Pancreas (tissue), 10 donors: Measurements from ENCODE around the gene LHFPL2. TPM values are rescaled to one million over a fixed set of nuclear protein-coding genes. Genes with fewer than 3 reads are reported as not detected.
A peak's percentile ranks its signal among the peaks of the same experiment; 100 is the strongest.

Source experiments
- ATAC-seq, 4 donors: fragments of 200-7000 bp; cut with Tn5 transposase; one replicate each; pipeline versions ENCODE4 v1.8.0 to v1.9.1; 2020; ENCODE audit warnings: mild to moderate bottlenecking in 4 of 4, moderate library complexity in 4 of 4
- DNase-seq, 6 donors: peaks; one replicate each; pipeline ENCODE4 v3.0.0-alpha.2; 2020
- FAIRE-seq: peaks from 2 replicates; lab custom pipeline; 2012; peaks lifted over from hg19 to GRCh38; lab: Jason Lieb, UNC
- H3K27ac ChIP-seq, 4 donors: fragments of 200-600 bp; sonication (generic); 1 replicate in 3 of 4; 2 replicates in 1 of 4; pipeline versions ENCODE4 v1.5.0 to v1.8.0; 2020
- H3K27me3 ChIP-seq, 4 donors: fragments of 200-600 bp; one replicate each; pipeline ENCODE4 v1.8.0; 2021
- H3K36me3 ChIP-seq, 3 donors: fragments of 200-600 bp; sonication (generic) in 1 of 3; one replicate each; pipeline versions ENCODE4 v1.5.0 to v1.8.0; 2020 to 2021
- H3K4me1 ChIP-seq, 3 donors: fragments of 200-600 bp; one replicate each; pipeline ENCODE4 v1.8.0; 2021
- H3K4me3 ChIP-seq, 4 donors: fragments of 200-600 bp; sonication (generic) in 2 of 4; one replicate each; pipeline versions ENCODE4 v1.5.0 to v1.8.0; 2020 to 2021
- H3K9me3 ChIP-seq, 4 donors: fragments of 200-600 bp; one replicate each; pipeline ENCODE4 v1.8.0; 2021
- WGBS, 2 donors: extraction: QIAGEN DNeasy Blood & Tissue Kit; methylation state at CpG; one replicate each; pipeline ENCODE4 v1.1.7; 2013; 5-methylcytosine and 5-hydroxymethylcytosine counted together
- intact Hi-C, 3 donors: fragments of 100-400 bp; cut with DNase I; formaldehyde crosslinking; loops; one replicate each; pipeline versions ENCODE4 v1.11.1 to v1.14.2; 2022
- polyA plus RNA-seq, 2 donors: library from polyadenylated mRNA; stranded (reverse); fragments of 200-250 nt; gene quantifications; one replicate each; pipeline ENCODE4 v1.2.3, GENCODE V29; 2013
- total RNA-seq, 6 donors: library from RNA; stranded (reverse); fragmentation: NEBNext Ultra II Directional in 4 of 6; extraction: Animal tissue kit (Norgen Biotek cat#: 25700) in 4 of 6; gene quantifications; one replicate each; pipeline versions ENCODE4 v1.2.1 to v1.2.4, GENCODE V29; 2021 to 2023
- TF ChIP-seq, protein P1 (sequence below), 4 donors: fragments of 200-600 bp; sonication (generic) in 3 of 4; IDR thresholded peaks; one replicate each; pipeline versions ENCODE4 v1.5.0 to v1.8.0; 2021; ENCODE audit warnings: antibody characterized with exemption in 4 of 4
- donor health status: healthy with polysubstance abuse.
- donor health status: DM: no; HTN: no; CAD: no; lungs with moderate emphysema.
- donor health status: DM: no; HTN: no; CAD: no.
- donor health status: control.
- donor health status: control.
- donor health status: Bipolar disorder and iron deficiency.
- donor health status: DM: yes; HTN: yes; CAD: no.
- donor health status: DM: no; HTN: no; CAD: no.
- donor health status: DM: no; HTN: no; CAD: no.
- donor health status: DM: yes; HTN: yes; CAD: no.

The LHFPL2 gene
- total and polyA plus RNA-seq, 8 donors = 4.0 to 28.4 (median 13.0) TPM

DNA sequence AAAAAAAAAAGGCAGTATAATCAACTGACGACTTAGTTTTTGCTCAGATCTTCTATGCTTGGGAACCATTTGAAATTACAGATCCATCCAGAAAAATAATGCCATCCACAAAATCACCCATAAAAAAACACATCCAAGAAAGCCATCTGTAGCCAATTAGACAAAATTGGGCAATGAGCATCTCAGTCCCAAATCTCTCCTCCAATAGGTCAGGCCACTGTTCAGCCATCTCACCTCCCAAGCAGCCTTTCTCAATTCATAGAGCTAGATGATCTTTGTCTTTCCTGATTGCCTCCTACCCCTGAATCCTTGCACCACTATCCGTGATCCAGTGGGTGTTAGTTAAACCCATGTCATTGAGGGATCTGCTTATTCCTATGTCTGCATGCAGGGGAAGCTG lies 148.5 kb downstream of the LHFPL2 start:
- intact Hi-C loops = no loop called here
- no peaks in the 10 kb centered on the region for H3K9me3 ChIP-seq
- no peak for ATAC-seq
- H3K36me3 ChIP-seq = no peaks in the 10 kb centered on the region
- no peak for DNase-seq
- peaks cover 6 to 26% (median 7%) of the 10 kb centered on the region in 3 donors for H3K4me1 ChIP-seq
- H3K27ac ChIP-seq = no peak overlapping the region
- no peaks in the 10 kb centered on the region for H3K27me3 ChIP-seq
- no peak overlapping the region for H3K4me3 ChIP-seq
- 83 to 92% methylated on average over 2 of the region's 2 CpGs for WGBS, 2 donors
- TF ChIP-seq, protein P1, sequence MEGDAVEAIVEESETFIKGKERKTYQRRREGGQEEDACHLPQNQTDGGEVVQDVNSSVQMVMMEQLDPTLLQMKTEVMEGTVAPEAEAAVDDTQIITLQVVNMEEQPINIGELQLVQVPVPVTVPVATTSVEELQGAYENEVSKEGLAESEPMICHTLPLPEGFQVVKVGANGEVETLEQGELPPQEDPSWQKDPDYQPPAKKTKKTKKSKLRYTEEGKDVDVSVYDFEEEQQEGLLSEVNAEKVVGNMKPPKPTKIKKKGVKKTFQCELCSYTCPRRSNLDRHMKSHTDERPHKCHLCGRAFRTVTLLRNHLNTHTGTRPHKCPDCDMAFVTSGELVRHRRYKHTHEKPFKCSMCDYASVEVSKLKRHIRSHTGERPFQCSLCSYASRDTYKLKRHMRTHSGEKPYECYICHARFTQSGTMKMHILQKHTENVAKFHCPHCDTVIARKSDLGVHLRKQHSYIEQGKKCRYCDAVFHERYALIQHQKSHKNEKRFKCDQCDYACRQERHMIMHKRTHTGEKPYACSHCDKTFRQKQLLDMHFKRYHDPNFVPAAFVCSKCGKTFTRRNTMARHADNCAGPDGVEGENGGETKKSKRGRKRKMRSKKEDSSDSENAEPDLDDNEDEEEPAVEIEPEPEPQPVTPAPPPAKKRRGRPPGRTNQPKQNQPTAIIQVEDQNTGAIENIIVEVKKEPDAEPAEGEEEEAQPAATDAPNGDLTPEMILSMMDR (IDR thresholded peaks at IDR 0.05) = no peak
- FAIRE-seq = no peak

DNA sequence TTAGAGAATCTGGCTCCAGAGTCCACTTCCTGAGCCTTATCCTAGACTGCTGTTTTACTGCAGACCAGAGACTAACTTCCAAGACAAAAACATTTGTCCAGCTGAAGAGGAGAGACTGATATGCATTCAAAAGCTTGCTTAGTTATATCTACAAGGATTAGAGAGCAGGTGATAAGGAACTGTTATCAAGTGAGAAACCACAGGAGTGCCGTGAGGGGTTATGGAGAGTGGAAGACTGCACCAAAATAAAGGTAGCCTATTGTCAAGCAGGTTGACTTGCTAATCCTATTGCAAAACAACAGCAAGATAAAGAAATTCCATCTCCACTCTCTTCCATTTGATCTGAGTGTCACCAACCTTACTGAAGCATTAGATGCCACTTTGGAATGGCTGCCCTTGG lies 149.1 kb downstream of the LHFPL2 start:
- no peaks in the 10 kb centered on the region for H3K27me3 ChIP-seq
- H3K4me3 ChIP-seq = no peak overlapping the region
- no peaks in the 10 kb centered on the region for H3K9me3 ChIP-seq
- no peak overlapping the region for H3K27ac ChIP-seq
- FAIRE-seq (no peak), ATAC-seq (no peak), DNase-seq (no peak)
- peaks cover under 1 to 22% (median 2%) of the 10 kb centered on the region in 3 donors for H3K4me1 ChIP-seq
- TF ChIP-seq, protein P1 (IDR thresholded peaks at IDR 0.05) = no peak
- intact Hi-C loops = no loop called here
- 30 to 48% methylated on average over 1 of the region's 1 CpG for WGBS, 2 donors
- H3K36me3 ChIP-seq = no peaks in the 10 kb centered on the region

DNA sequence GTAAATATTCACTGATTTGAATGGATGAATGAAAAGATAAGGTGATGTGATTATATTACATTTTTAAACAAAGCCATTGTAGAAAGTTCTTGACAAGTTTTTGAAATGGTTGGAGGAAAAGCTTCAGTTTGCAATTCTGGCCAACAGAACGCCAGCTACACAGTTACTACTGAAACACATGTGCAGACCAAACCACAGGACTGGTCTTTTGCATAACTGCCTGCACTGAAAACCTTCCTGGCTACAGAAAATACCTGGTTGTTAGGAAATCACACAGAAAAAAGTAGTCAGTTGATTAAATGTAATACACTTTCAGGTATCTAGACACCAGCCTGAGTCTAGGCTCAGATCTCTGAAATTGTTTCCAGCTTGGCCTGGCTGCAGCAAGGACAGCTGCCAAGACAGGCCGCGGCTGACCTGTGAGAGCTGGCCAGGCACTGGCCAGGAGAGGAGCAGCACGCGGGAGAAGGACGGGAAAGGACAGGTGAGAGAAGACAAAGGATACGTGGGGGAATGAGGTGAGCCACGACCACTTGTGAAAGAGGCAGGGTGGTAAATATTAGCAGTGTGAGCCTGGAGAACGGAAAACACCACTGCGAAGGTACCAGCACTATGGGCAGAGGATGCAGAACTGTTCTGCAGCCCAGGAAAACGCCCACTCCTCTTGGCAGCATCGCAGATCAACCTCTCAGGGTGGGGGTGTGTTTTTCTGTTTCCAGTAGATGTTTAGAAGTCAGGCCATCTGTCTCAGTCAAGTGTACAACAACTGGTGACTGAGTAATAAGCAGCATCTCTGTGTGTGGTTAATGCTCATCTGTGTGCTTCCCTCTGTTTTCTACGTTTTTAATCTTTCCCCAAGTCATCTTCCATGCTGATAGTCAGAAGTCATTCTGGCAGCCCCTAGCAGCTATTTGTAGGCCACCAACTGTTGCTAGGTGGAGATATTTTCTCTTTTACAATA lies 150.7 kb downstream of the LHFPL2 start:
- DNase-seq = peak in 1 of 6 donors; percentile 61
- FAIRE-seq = no peak
- H3K27ac ChIP-seq = no peak overlapping the region
- TF ChIP-seq, protein P1 (IDR thresholded peaks at IDR 0.05) = no peak
- no peaks in the 10 kb centered on the region for H3K36me3 ChIP-seq
- no peak overlapping the region for H3K4me3 ChIP-seq
- no peaks in the 10 kb centered on the region for H3K27me3 ChIP-seq
- 39 to 42% methylated on average over 13 of the region's 13 CpGs for WGBS, 2 donors
- no peaks in the 10 kb centered on the region for H3K9me3 ChIP-seq
- ATAC-seq = peak in 3 of 4 donors; percentile 54 to 71 (median 59)
- intact Hi-C loops = no loop called here
- H3K4me1 ChIP-seq = peaks cover 0 to 15% (median 0%) of the 10 kb centered on the region in 3 donors

DNA sequence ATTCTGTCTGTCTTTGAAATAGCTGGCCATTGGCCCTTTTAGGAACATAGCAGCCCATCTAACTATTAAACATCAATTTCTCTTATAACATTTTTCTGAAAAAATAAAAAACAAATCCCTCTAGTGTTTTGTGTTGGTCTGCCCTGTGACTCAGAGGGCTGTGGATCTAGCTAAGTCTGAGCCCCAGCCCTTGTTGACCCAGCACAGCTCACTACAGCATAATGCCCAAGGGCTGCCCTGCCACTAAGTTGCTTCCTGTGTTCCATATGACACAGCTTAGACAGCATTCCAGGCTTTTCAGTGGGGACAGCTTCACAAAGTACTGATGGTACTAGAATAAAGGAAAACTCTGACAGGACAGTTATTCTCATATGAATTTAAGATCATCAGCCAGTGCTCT lies 152.2 kb downstream of the LHFPL2 start:
- FAIRE-seq (no peak), DNase-seq (no peak), ATAC-seq (peak; percentile 30 to 60 (median 52))
- TF ChIP-seq, protein P1 (IDR thresholded peaks at IDR 0.05) = no peak
- Histone ChIP-seq H3K9me3 (no peaks in the 10 kb centered on the region), H3K4me1 (peaks cover 0 to 15% (median 0%) of the 10 kb centered on the region in 3 donors), H3K27ac (no peak overlapping the region), H3K4me3 (no peak overlapping the region), H3K36me3 (no peaks in the 10 kb centered on the region), H3K27me3 (no peaks in the 10 kb centered on the region)
- intact Hi-C loops = no loop called here

DNA sequence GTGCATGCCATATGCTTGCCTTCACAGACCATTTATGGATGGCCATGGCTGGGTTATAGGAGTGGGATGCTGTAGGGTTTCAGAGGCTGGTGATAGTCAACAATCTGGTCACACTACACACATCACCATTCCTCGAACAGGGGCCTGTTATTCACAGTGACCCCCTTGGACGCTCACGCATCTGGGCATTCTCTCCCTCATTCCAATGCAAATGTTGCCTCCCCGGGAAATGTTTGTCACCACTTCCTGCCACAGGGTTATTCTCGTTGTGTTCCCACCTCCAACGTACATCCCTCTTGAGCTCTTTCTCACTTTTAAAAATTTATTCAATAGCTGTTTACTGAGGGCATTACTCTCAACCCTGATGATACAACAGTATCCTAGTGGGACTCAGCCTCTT lies 152.8 kb downstream of the LHFPL2 start:
- intact Hi-C loops = no loop called here
- FAIRE-seq (no peak), ATAC-seq (no peak), DNase-seq (no peak)
- Histone ChIP-seq H3K27ac (no peak overlapping the region), H3K4me3 (no peak overlapping the region), H3K36me3 (no peaks in the 10 kb centered on the region), H3K4me1 (peaks cover 0 to 15% (median 0%) of the 10 kb centered on the region in 3 donors), H3K9me3 (no peaks in the 10 kb centered on the region), H3K27me3 (no peaks in the 10 kb centered on the region)
- 79 to 82% methylated on average over 6 of the region's 6 CpGs for WGBS, 2 donors
- TF ChIP-seq, protein P1 (IDR thresholded peaks at IDR 0.05) = no peak
